SK-N-DZ (cell line): Measurements from ENCODE around the gene SYNE2.

Experiments
- DNase-seq: peaks from one replicate; pipeline ENCODE4 v3.0.0-alpha.2; 2015; ENCODE audit warnings: low spot score

Gene SYNE2

DNA sequence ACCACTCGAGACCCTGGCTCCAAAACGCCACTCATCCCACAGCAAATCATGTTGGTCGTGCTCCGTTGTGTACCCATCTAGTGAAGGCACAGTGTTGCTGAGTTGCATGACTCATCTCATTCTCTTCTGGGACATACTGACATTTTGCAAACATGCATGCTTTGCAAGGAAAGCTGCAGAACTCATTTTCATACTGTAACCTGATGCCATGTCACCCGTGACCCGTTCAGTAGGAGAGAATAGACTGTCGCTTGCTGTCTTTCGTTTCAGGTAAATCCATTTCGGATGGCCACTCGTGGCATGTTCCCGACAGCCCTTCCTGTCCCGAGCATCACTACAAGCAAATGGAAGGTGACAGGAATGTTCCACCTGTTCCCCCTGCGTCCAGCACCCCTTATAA is 363.2 kb downstream of the SYNE2 start:
- DNase-seq, result no peak

DNA sequence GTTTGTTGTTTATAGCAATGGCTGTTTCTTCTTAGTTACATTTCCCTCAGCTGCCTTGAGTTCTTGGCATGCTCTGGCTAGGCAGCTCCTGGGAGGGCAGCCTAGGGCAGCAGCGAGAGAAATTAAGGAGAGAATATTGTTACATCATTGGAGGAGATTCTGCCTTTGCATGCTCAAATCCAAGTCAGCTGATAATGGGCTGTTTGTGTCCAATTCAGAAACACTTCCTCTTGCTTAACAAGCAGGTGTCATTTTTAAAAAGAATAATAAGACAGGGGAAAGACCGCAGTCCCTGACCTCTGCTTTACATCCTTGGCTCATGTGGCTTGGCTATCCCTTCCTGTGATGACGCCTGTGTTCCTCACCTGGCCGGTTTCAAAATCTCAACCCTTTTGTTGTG is 364.5 kb downstream of the SYNE2 start:
- no peak for DNase-seq

DNA sequence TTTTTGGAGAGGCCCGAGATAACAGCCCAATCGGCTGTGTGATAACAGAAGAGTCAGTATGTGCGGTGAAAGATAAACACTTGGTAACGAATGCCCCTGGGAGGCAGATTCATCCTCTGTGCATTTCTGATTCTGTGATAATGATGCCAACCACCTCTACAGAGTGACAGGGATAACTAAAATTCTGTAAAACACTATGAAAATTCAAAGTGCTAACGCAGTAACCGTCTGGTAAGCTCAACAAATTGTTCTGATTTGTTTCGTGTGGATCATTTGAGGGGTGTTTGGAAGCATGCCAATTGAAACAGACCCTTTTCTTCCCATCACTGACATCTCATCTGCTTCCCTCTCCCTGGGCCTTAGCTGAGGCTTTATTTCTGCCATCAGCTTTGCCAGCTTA is 365.0 kb downstream of the SYNE2 start:
- DNase-seq, result no peak

DNA sequence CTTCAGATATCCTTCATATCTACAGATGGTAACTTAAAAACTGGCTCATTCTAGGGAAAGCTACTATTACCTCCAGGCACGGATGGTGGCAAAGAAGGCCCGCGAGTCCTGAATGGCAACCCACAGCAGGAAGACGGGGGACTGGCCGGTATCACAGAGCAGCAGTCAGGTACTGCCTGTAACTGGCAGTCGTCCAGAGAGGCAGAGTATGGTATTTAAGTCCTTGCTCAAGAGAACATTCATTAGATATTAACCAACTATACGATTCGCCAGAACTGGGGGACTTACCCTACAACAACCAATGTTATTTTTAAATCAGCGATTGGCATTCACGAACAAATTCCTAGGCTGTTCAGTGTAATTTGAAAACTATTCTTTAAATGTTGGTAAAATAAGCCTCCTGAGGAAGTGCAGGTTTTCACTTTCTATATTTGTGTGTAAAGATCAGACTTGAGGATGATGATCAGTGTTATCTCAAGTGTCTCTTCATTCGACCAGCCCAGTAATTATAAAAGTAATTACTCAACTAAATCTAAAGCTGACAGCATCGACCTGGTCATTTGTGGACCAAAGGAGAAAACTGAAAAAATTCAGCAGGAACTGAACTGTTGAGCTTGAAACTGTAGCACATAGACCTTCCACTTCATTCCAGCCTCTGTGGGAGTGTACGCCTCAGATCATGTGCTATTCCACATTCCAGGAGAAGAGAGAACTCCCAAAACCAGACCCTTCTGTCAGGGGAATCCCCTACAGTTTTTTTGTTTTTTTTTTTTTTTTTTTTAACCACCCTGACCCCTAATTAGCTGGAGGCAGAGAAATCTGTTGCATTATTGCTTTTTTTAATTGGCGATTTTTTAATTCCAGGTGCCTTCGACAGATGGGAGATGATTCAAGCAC is 365.8 kb downstream of the SYNE2 start:
- DNase-seq, result no peak

DNA sequence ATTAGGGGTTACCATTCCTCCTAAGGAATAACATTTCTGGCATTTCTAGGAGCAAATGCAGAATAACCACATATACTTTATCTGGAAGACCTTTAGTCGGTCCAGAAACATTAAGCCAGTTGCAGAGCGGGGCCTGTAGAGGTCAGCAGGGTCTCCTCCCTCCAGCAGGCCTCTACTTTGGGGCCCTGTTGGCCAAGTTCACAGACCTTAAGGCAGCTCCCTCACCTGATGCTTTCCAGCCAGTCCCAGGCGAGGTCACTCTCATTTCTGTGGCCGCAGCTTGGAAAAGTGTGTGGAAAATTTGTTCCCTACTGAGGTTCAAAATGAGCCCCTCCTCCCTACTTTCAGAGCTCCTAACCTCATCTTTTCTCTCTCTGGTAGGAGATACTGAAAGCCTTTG is 367.3 kb downstream of the SYNE2 start:
- DNase-seq, result no peak

DNA sequence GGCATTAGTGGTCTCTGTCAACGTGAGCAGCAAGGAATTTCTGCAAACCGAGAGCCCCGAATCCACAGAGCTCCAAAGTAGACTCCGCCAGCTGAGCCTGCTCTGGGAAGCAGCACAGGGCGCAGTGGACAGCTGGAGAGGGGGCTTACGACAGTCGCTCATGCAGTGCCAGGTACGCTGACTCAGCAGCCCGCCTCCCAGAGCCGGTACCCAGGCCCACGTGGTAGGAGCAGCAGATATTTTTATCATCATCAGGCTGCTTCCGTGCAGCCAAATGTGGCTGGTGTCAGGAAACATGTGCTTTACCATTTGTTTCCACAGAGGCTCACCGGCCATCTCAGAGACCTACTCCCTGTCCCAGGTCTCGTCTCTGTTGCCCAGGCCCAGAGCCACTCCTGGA is 367.7 kb downstream of the SYNE2 start:
- DNase-seq, result no peak

DNA sequence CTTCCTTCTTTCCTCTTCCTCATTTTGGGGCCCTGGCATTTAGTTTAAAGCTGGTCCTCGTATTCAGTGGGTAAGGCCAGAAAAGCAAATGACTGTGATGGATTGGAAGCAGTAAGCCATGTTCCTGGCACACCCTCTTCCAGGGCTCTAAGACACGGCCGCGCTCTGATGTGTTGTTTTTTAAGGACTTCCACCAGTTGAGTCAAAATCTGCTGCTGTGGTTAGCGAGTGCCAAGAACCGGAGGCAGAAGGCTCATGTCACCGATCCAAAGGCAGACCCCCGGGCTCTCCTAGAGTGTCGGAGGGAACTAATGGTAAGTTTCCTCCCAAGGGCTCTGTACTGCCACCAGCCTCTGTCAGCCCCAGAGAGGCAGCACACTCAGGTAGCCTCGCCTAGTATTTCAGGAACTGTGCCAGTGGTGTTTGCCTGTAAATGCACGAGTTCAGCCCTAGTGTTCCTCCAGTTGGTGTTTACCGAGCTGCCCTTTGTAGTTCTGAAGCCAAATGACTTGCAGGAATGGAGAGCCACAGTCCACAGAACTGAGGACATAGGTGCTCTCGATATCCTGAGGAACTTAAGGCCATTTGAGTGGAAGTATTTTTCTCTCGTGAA is 368.7 kb downstream of the SYNE2 start:
- DNase-seq, result no peak

DNA sequence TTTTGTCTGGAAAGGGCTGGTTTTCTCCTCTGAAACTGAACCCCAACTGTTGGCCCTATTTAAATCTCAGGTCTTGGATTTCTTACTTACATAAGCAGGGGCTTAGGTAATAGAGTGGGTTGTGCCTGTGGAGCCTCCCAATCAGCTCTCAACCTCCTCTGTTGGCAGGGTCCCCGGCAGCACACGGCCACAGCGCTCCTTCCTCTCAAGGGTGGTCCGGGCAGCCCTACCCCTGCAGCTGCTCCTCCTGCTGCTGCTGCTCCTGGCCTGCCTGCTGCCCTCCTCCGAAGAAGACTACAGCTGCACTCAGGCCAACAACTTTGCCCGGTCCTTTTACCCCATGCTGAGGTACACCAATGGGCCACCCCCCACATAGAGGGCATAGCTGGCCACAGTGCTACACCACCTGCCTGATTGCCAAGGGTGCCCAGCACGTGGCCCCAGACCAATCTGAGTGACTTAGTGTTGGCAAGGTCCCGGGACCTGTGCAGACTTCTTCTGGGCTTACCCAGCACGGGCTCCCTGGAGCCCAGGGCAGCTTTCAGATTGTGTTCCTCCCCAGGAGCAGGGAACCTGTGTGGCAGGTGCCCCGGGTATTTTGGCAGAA is 372.4 kb downstream of the SYNE2 start:
- no peak for DNase-seq

DNA sequence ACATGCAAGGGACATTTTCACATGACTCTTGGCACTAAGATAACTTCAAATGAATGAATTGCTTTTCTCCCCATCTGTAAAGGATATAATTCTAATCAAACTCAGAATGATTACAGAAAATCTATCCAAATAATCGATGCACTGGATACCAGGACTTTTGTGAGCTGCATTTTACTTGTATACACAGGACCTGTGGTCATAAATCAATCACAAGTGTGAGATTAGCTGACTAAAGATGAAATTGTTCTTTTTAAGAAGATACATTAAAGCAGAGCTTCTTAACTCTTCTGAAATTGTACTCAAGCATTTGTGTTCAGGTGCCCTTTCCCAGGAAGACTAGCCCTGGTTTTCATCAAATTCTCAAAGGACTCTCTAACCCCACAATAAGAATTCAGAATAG is 375.1 kb downstream of the SYNE2 start:
- DNase-seq, result no peak

DNA sequence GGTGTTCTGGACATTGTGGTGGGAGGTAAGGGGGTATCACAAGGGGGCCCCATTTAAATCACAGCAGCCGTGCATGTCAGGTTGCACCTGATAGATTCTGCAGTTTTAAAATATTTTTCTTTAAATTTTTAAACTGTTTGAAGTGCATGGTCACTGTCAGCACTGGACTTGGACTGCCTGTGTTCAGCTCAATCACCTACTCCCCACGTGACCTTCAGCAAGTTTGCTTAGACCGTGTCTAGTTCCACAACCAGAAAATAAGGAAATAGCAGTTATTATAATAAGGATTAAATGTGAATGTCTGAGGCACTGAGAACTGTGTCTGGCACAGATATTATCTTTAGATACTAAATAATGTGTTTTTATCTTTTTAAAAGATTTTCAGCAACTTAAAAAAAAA is 376.7 kb downstream of the SYNE2 start:
- no peak for DNase-seq

DNA sequence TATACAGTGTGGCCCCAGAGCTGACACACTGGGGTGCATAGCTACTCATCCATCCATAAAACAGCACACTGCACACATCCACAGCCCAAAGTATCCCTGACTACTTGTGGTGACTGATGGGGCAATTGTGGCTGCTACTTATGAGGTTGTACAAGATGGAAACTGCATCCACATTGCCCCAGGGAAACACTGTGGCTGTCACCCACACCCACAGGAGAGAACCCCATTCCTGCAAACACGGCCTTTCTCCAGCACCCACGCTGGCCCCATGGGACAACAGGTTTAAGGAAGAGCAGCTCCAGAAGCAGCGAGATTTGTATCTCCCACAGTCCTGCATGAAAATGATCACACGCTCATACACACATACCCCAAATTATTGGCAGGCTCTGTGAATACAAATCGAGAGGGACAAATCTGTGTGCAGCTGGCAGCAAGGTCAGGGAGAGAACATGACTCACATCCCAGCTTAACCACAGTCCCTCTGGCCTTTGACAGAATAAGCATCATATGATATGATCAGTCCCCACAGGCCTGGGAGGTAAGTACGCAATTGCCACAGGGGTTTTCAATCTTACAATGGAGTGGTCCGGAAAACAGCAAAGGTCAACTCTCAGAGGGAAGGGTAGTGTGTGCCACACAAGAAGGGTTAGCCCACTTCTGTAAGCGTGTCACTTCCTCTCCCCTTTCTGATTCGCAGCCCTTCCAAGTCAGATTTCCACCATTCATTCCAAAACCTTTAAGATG is 379.5 kb downstream of the SYNE2 start:
- DNase-seq, result no peak

DNA sequence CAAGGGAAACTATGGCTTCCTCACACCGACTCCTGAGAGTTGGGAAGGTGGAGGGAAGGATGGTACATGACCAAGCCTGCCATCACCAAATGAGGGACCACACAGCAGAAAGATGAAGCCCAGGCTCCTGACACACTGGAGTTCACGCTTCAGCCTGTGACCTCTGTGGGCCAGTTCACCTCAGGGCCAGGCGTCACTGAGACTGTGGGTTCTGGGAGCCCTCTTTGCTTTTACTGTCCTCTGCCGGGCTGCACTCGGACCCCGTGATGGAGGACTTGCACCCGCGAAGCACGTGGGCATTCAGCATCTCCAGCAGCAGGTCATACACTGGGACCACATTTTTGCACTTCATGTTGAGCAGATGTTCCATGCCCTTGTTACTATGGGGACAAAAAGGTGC is 380.1 kb downstream of the SYNE2 start:
- DNase-seq, result no peak

DNA sequence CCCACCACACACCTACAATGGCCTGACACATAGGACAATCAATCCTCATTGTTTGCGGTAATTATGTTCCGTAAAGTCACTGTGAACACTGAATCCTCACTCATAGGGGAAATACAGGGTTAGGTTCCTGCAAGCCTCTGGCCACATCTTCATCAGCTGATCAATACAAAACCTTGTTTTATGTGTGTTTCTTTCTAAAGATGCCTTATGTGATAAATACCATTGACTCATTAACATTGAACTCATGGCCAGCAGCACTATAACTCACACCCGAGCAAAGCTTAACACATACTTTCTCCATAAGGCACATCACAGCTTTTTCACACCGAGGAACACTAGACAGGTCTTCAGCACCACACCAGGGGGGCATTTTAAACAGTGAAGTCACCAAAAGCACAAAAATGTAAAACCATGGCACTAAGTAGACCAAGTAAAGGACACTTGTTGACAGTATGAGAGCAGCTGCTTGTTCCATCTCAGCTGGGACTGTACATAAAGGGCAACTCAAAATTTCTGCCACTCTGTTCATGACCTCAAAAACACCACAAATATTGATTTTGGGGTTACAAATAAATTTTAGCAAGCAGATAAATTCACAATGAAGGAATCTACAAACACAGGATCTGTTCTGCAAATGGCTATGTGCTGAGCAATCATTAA is 380.9 kb downstream of the SYNE2 start:
- no peak for DNase-seq

DNA sequence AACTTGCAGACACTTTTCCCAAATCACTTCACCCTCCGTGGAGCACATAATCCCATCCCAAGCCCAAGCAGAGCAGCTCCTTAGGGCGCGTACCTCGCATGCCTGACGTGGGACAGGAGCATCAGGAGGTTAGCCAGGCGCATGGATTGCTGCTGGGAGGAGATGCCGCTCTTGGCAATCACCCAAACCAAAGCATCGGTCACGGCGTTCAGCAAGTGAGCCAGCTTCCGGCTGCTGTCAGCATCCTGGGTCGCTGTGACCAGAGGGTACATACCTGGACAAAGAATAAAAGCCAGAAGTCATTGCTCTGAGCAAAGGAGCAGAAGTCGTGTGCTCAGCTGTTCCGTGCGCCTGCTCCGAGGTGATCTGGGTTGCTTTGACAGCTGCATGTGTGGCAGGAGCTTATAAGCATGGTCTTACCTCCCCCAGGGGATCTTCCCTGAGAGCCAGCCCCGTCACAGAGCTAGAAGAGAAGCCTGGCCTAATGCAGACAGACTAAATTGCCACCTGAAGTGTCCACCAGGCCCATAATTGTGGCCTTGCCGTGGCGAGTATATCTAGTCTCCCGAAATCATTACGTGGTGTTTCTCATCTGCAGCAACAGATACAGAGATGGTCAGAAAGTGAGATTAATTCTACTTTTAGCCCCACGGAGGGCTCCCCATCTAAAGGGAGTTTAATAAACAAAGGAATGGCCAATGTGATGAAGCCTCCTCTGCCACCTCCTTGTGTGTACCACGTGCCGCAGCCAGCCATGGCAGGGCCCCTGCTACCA is 382.3 kb downstream of the SYNE2 start:
- DNase-seq, result peak; percentile 47

DNA sequence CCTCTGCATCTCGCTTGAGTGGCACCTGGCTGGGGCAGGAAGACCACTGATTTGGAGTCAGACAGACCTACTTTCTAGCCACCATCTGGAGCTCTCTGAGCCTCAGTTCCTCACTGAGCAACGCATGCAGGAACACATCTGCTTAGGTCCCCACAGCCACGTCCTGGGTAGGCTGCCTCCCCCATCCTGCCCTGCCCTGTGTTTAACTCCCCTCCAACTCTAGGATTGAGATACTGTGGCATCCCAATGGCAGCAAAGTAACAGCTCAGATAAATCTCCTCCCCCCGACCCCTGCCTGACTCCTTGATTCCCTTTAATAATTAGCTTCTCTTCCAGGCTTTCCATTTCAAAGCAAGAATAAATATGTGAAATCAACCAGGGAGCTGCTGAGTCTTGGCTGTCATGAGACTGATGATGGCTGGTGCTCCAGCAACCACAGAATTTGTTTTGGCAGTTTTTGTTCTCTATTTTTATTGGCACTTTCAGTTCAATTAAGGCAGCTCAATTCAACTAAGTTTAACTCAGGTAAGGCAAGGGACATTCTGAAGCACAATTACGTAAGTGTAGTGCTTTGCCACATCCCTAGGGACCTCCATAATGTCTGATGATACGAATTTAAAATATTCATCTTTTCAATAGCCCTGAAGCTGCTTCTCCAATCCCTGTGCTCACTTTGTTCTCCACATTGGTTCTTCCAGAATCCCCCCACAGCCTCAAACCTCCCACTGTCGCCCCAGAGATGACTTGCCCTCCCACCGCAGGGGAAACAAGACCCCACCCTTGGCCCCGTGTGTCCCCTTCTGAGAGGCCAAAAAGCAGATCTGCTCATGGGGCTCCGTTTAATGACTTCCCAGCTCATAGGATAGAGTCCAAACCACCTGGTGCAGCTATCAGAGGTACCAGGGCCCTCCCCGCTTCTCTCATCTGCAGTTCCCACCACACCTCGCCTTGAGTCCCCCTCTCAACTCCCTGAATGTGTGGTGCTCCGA is 383.1 kb downstream of the SYNE2 start:
- DNase-seq, result no peak

DNA sequence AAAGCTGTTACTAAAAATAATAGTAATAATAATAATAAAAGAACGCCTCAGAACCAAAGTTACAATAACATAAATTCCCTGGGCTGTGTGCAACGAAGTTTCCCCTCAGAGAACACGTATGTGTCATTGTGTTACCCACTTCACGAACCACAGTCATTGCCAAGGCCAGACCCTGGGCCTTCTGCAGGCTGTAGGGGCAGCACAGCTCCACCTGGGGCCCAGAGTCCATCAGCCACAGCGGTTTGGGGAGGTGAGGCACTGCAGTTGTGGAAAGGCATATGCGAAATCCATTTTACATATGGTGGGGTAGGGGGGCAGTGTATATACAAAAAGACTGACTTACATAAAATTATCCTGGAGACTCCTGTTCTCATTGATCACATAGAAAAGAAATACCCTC is 385.2 kb downstream of the SYNE2 start:
- DNase-seq, result no peak

DNA sequence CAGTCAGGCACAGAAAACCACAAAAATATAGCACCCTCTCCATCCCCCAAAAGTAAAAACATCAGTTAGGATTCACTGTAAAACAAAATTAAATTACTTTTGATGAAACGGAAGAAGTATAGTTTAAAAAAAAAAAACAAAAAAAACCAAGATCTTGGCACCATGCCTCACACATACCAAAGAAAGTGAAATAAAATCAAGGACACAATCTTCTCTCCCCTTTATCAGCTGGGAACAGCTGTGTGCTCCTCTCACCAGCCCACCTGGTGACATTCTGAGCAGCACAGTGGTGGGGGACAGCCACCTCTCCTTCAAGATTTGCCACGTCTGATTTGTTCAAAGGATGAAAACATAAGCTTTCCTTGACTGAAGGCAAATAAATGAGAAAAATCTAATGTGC is 385.8 kb downstream of the SYNE2 start:
- DNase-seq, result no peak

DNA sequence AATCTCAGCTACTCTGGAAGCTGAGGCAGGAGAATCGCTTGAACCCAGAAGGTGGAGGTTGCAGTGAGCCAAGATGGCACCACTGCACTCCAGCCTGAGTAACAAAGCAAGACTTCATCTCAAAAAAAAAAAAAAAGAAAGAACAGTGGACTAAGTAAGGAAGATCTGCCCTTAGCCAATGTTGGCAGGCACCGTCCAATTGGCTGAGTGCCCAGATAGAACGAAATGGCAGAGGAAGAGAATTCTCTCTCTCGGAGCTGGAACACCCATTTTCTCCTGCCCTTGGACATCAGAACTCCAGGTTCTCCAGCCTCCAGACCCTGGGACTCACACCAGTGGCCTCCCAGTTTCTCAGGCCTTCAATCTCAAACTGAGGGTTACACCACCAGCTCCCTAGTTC is 391.5 kb downstream of the SYNE2 start:
- DNase-seq, result no peak

DNA sequence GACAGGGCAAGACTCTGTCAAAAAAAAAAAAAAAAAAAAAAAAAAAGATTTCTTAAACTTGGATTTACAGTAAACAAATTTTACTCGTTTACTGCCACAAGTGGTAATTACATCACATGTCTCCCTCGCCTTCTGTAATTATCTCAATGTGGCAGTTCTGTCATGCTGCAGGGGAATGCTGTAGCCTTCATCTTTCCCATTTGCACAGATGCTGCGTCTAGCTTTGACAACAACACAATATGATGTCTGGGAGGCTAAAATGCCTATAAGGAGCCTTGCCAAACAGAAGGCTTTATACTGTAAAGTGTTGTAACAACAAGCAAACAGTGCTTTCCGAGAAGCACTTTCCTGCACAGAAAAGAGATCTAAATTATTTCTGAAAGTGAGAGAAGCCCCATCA is 392.7 kb downstream of the SYNE2 start:
- no peak for DNase-seq

DNA sequence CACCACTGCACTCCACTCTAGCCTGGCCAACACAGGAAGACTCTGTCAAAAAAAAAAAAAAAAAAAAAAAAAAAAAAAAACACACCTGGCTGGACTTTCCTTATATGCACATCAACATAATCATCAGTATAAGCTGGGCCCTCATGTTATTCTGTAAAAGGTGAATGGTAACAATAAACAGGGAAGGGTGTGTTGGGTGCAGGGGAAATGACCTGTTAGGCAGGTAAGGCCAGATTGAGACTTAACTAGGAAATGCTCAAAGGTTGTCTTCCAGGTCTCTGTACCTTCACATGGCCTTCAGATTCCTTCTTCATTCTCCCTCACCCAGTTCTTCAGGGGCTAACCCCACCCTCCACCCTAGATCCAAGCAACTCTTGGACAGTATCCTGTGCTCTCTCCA is 393.9 kb downstream of the SYNE2 start:
- no peak for DNase-seq
